HuH-7 (cell line): Measurements from ENCODE around the gene CH25H.
"Not testable (repeated sequence)": the region's sequence is repeated elsewhere in the genome, so short reads cannot be mapped to it uniquely, and the experiment has no call there.

Experiments used
- DNase-seq: peaks from one replicate; pipeline ENCODE4 v3.0.0; 2011; ENCODE audit warnings: low spot score

CH25H gene

GRCh38 chr10:89201345-89202032 lies 5.6 kb downstream of the CH25H start:
- DNase-seq: no peak

DNA sequence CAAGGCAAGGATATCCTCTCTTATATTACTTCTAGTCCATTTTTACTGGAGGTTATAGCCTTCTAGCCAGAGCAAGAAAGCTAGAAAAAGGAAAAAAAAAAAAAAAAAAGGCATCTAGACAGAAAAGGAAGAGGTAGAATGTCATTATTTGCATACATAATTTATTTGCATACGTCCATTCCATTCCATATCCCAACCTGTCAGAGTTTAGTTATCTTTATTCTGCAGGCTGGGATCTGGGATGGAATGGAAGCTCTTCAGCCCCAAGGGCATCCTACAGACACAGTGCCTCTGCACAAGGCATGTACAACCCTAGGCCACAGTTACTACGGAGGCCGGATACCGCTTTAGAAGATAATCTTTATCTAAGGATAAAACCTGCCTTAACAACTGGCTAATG lies 9.6 kb downstream of the CH25H start:
- no peak for DNase-seq

- DNase-seq: not testable (repeated sequence)
Measured at GRCh38 chr10:89191301-89191700, 15.8 kb downstream of the CH25H start.

- DNase-seq: no peak
Measured at GRCh38 chr10:89189211-89189734, 17.8 kb downstream of the CH25H start.

DNA sequence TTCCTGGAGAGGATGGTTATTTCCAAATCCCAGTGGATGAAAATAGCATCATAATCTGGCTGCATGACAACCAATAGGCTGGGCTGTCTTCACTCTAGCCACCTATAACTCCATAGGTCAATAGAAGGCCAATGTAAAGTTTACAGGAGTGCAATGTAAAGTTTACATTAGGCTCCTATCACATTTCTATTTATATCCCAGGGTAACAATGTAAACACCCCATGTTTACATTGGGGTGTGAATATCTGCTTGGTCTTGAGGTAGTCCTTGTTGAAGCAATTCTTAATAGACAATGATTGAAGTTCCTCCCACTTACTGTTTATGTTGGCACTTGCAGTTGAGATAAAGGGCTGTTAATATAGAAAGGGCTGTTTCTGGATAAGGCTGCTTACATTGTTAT lies 21.5 kb downstream of the CH25H start:
- DNase-seq: no peak

- DNase-seq: no peak
Measured at GRCh38 chr10:89184638-89185037, 22.5 kb downstream of the CH25H start.

DNA sequence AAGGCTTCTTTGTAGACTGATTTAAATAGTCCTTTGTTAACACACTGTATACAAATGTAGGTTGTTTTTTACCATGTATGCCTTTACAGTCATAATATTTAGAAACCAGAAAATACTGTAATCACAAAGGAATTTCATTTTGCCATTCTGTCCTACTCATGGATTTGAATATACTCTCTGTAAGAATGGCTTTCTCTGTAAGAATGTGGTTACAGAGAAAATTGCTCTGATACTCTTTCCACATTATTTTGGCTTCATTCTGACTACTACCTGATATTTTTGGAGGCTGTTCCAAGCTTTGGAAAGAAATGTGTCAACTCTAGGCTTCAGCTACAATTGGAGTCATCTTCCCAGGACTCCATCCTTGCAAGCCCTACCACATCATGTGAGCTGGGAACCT lies 23.5 kb downstream of the CH25H start:
- no peak for DNase-seq

DNA sequence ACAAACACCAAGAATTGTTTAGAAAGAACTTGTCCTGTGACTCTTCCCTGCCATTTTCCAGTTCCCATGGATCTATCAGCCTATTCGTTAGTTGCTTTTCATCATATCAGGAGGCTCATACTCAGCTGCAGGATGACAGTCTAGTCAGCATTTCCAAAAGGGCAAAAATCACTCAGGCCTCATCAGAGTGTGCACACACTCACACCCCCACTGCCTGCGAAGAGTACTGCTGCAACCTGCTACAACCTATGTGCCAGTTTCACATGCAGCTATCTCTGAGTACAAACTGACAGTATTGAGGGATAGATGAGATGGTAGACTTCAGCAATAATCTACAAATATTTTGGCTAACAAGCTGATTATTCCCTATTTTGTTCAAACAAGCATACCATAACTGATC lies 24.2 kb downstream of the CH25H start:
- no peak for DNase-seq

DNA sequence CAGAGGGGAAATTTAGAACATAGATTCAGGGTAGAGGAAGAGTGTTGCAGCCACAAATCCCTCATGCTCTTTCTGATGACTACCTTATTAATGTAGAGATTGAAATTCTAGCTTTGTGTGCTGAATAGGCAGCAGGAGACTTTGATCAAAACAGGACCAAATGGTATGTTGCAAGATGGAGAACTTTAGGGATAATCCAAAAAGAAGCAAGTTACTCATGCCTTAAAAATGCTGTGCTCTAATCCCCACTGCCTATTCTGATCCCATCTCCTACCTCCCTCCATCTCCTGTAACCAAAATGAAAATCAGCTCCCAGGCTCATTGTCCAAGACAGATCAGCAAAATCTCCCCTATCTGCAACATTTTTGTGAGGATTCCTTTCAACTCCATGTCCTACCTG lies 31.3 kb downstream of the CH25H start:
- DNase-seq: no peak

DNA sequence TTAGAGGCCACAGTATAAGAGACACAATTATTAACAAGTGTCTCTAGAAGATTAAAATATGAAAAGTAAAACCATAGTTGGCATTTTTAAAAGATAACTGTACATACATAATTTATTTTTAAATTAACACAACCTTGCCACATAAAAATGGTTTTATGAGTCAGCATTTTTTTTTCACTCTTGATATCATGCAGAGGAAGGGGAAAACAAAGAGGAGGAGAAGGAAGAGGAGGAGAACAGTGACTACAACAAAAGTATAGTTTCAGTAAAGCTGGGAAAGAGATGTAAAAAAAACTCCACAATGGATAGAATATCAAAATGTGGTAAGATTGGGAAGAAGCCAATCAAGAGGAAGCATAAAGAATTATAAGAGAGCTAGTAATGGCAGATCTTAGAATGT lies 34.0 kb downstream of the CH25H start:
- DNase-seq: no peak

DNA sequence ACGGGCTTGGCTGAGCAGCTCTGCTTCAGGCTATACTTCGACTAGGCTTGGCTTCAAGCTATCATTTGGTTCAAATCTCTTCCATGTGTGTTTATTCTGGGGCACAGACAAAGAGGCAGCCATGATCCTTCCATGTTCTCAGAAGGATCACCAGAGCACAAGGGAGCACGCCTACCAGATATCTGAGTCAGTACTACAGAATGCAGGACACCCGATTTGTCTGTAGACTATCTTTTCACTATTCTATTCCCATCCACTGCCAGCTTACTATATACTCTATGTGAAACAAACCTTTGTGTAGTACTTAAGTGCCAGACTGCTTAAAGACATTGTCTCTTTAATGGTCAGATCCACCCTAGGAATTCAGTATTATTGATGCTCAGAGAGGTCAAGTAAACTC lies 35.1 kb downstream of the CH25H start:
- no peak for DNase-seq

- DNase-seq: no peak
Measured at GRCh38 chr10:89171263-89171872, 35.7 kb downstream of the CH25H start.

DNA sequence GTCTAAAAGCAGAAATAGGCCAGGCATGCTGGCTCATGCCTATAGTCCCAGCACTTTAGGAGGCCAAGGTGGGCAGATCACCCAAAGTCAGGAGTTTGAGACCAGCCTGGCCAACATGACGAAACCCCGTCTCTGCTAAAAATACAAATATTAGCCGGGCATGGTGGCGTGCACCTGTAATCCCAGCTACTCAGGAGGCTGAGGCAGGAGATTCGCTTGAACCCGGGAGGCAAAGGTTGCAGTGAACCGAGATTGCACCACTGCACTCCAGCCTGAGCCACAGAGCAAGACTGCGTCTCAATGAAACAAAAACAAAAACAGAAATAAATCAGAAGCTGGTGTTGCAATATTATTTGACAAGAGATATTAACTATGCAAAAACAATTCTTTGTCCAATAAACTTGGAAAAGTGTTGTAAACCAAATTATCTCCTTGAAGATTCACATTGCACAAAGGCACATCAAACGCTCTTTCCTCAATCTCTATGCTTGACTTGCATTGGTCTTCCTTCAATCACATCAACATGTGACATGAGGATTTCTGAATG lies 38.7 kb downstream of the CH25H start:
- not testable (repeated sequence) for DNase-seq

DNA sequence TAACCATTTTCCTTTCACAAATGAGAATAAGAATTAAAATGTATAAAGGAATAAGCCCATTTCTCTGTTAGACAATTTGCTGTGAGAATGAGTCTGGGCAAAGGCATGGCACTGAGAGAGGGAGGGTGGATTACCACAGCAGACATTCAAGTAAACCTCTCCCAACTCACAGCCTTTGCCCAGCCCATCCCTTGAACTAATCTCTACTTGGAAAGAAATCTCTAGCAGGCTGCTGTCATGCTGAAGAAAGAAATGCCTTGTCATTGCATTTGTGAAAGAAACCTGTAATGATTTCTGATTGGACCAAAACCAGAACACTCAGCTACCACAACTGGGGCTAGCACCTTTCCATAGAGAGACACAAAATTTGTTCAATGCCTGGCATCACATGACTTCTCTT lies 39.2 kb downstream of the CH25H start:
- no peak for DNase-seq

DNA sequence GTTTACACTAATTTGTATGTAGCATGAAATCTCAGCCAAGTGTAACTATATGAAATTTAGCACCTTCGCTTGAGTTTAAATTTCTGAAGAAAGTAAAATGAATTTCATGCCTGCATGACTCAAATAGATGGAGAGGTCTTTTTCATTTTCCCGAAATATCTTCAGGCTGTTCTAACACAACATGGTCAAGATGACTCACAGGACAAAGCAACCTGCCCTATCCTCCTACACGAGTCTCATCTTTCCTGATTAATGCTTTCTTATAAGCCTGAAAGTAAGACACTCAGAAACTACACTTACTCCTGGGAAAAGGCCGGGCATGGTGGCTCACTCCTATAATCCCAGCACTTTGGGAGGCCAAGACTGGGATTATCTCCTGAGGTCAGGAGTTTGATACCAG lies 41.2 kb downstream of the CH25H start:
- DNase-seq: no peak

GRCh38 chr10:89164920-89165319 lies 42.2 kb downstream of the CH25H start:
- no peak for DNase-seq

DNA sequence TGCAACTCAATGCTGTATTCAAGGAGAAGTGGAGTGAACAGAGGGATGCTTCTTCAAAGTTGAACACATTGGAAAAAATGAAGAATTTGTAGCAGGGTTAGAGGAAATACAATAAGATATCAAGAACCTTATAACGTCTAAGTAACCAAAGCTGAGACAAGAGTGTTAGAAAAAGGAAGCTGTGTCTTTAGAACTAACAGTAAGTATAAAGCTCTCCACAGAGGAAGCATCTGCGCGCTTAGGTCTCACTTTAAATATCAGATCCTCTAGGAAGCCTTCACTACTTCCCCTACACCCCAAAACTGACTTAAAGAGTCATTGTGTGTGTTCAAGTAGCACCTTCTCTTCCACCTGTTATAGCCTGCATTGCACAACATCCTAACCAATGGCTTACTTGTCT lies 43.0 kb downstream of the CH25H start:
- no peak for DNase-seq

DNA sequence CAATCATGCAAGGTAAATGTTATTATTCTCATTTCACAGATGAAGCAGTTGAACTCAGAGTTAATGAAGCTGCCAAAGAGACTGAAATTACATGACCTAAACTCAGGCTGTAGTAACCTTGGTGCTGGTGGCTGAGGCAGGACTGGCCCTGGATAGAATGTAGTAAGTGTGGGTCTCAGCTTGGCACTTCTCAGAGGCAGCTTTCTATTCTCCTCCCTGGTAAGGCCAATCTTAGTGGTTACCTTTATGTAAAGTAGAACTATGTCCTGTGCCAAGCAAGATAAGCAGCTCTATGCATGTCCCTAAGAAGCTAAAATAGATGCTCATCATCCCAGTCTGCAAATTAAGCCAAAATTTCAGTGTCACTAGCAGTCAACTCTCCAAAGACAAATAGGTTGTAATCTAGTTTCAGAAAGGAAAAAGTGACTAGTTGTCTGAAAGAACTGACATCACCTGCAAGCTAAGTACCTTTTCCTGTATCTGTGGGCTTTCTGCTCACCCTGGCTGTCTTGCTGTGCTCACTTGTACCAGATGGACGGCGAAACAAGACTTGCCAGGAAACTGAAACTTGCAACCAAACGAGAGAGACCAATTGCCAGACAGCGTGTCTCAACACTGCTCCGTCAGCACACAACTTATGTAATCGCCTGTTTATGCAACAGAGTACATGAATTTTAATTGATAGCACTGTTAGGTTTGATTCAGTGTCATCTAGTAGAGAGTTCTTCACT lies 43.7 kb downstream of the CH25H start:
- no peak for DNase-seq

DNA sequence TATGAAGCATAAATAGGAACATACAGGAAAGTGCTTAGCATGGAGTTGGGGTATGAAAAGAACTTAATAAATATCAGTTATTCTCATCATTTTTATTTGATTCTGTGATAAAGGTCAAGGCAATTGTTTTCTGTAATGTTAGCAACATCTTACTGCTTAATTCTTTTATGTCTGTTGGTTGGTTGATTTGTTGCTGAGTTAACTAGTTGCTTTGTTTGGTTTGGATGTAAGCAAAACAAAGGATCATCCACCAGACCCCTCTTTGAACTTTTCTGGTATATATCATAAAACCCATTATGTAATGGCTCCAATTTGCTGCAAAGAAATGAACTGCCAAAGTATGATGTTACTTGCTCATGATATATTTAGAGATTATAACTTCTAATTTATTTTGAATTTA lies 44.5 kb downstream of the CH25H start:
- no peak for DNase-seq

GRCh38 chr10:89160339-89160738 lies 46.8 kb downstream of the CH25H start:
- DNase-seq: no peak

- no peak for DNase-seq
Measured at GRCh38 chr10:89159761-89160160, 47.4 kb downstream of the CH25H start.

- no peak for DNase-seq
Measured at GRCh38 chr10:89159316-89159715, 47.8 kb downstream of the CH25H start.

GRCh38 chr10:89158446-89158845 lies 48.7 kb downstream of the CH25H start:
- DNase-seq: no peak
